Effector memory CD4-positive, alpha-beta T cell (primary cell): Measurements from ENCODE around the gene IL6R.
A peak's percentile ranks its signal among the peaks of the same experiment; 100 is the strongest.

Source experiments
- DNase-seq, 3 donors: peaks; one replicate each; pipeline ENCODE4 v3.0.0-alpha.2; 2020
- H3K27ac ChIP-seq: 2 replicates; pipeline ENCODE4 v1.7.0; 2013; ENCODE audit warnings: mild to moderate bottlenecking, low read length, moderate library complexity; ENCODE audit not compliant: insufficient read depth, poor library complexity, severe bottlenecking
- H3K27me3 ChIP-seq: replicated peaks from 2 replicates; pipeline ENCODE4 v1.7.0; 2013; ENCODE audit warnings: mild to moderate bottlenecking, low read length; ENCODE audit not compliant: insufficient read depth, control insufficient read depth, poor library complexity, severe bottlenecking
- H3K36me3 ChIP-seq: 2 replicates; pipeline ENCODE4 v1.7.0; 2013; ENCODE audit warnings: mild to moderate bottlenecking, low read length, moderate library complexity; ENCODE audit not compliant: control insufficient read depth, insufficient read depth
- H3K4me1 ChIP-seq: 2 replicates; pipeline ENCODE4 v1.7.0; 2013; ENCODE audit warnings: low read length, mild to moderate bottlenecking; ENCODE audit not compliant: control insufficient read depth, insufficient read depth, poor library complexity, severe bottlenecking
- H3K4me3 ChIP-seq: 2 replicates; pipeline ENCODE4 v1.7.0; 2013; ENCODE audit warnings: low read length, low read depth, mild to moderate bottlenecking; ENCODE audit not compliant: insufficient read depth, poor library complexity, severe bottlenecking
- H3K9me3 ChIP-seq: 2 replicates; pipeline ENCODE4 v1.7.0; 2013; ENCODE audit warnings: mild to moderate bottlenecking, low read length, moderate library complexity; ENCODE audit not compliant: control insufficient read depth

The IL6R gene

GRCh38 chr1:154405747-154406571 is 816 bp downstream of the IL6R start:
- no peaks in the 10 kb centered on the region for H3K36me3 ChIP-seq
- peak; percentile 33 to 49 (median 34) for DNase-seq
- H3K9me3 ChIP-seq, result no peaks in the 10 kb centered on the region
- no peaks in the 10 kb centered on the region for H3K27me3 ChIP-seq
- H3K4me3 ChIP-seq, result peak overlapping the region; percentile 67
- peaks cover 67% of the 10 kb centered on the region for H3K4me1 ChIP-seq
- H3K27ac ChIP-seq, result peak overlapping the region; percentile 82

DNA sequence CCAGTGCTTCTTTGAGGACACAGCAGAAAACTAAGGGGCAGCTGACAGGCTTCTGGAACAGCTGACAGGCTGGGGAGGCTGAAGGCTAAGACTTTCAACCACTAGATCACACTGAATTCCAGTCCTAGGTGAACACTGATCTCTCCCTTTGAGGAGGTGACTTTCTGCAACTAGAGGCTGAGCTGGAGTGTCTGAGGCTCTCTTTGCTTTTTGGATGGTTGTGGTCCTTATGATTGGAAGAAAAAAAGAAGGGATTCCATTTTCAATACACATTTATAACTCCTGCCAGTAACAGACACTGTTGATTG is 1.4 kb downstream of the IL6R start:
- peak overlapping the region; percentile 82 for H3K27ac ChIP-seq
- no peak for DNase-seq
- peaks cover 3% of the 10 kb centered on the region for H3K36me3 ChIP-seq
- H3K4me1 ChIP-seq, result peaks cover 70% of the 10 kb centered on the region
- H3K27me3 ChIP-seq, result no peaks in the 10 kb centered on the region
- peak overlapping the region; percentile 67 for H3K4me3 ChIP-seq
- H3K9me3 ChIP-seq, result no peaks in the 10 kb centered on the region

DNA sequence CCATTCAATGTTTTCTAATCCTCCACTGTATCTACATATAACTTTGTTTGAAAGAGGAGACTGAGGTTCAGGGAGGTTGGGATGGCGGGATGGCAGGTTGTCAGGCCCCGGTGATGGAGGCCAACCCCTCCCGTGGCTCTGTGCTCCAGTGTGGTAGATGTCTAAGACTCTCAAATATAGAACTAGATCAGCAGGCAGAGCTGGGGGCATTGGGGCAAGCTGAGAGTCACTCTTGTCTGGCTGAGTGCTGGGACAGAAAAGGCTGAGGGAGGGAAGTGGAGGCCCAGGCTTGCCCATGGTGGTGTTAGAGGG is 1.7 kb downstream of the IL6R start:
- peaks cover 68% of the 10 kb centered on the region for H3K4me1 ChIP-seq

DNA sequence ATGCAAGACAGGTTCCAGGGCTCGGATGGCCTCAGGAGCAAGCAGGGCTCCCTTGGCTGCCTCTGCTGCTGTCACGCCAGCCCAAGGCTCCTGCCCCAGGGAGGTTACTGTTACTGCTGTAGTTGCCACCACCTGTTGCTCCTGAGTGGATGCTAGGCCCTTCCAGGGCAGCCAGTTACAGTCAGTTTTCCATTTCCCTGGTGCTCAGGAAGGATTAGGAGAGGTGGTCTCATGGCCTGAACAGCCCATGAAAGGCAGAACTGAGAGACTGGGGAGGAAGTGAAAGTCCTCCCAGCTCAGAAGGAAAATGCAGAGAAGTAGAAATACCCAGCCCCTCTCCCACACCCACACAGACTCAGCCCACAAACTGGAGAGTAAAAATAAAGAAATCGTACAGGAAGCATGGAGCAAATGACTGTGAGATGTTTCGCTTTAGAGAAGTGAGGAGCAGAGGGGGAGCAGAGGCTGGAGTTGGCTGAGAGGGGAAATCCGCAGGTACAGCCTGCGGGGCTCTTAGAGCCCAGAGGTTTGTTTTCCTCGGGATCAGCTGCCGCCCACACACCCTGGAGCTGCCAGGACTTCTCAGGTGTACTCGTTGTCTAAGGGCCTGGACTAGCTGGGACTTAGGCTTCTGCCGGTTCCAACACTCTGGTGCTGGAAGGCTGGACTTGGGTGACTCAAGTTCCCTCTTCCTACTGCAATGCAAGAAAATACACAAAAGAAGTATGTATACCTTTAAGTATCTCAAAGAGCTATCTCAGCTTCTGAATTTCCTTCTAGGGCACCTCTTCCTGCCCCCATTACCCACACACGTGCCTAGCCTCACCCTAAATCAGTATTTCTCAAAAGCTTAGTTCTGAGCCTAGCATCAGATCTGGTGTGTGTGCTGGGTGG is 2.3 kb downstream of the IL6R start:
- H3K36me3 ChIP-seq, result peaks cover 3% of the 10 kb centered on the region
- no peaks in the 10 kb centered on the region for H3K27me3 ChIP-seq
- DNase-seq, result no peak
- H3K27ac ChIP-seq, result peak overlapping the region; percentile 82
- H3K4me1 ChIP-seq, result peaks cover 63% of the 10 kb centered on the region
- H3K9me3 ChIP-seq, result no peaks in the 10 kb centered on the region
- peak overlapping the region; percentile 67 for H3K4me3 ChIP-seq

More for the DNA sequence above, 1.7 kb downstream of the IL6R start:
- DNase-seq, result no peak
- Histone ChIP-seq H3K9me3 (no peaks in the 10 kb centered on the region), H3K4me3 (peak overlapping the region; percentile 67), H3K36me3 (peaks cover 3% of the 10 kb centered on the region), H3K27me3 (no peaks in the 10 kb centered on the region), H3K27ac (peak overlapping the region; percentile 82)

DNA sequence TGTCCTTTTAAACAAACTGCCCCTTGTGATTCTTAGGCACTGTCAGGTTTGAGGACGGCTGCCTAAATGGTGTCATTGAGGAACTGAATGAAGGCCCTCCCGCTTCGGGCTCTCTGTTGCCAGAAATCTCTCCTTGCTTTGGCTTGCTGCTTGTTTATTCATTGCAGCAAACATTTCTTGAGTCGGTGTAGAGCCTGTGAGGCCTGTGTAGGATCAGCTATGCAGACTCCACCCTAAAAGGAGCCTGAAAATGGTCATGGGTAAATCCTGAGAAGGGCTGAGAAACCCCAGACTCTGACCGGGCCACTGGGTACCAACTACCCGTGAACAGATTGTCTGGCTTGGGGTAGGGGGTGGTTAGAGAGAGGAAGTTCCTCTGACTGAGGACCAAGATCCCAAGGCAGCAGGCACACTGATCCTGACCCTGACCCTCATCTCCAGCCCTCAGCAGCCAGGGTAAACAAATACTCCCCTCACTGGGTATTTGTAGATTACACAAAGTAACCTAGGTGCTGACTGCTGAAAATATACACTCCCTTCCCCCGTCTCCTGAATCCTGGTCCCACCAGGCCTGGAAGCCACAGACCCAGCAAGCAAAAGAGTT is 3.1 kb downstream of the IL6R start:
- H3K4me1 ChIP-seq, result peaks cover 55% of the 10 kb centered on the region
- H3K36me3 ChIP-seq, result peaks cover 3% of the 10 kb centered on the region
- H3K4me3 ChIP-seq, result peak overlapping the region; percentile 67
- peak overlapping the region; percentile 82 for H3K27ac ChIP-seq
- H3K27me3 ChIP-seq, result no peaks in the 10 kb centered on the region
- no peaks in the 10 kb centered on the region for H3K9me3 ChIP-seq
- no peak for DNase-seq

DNA sequence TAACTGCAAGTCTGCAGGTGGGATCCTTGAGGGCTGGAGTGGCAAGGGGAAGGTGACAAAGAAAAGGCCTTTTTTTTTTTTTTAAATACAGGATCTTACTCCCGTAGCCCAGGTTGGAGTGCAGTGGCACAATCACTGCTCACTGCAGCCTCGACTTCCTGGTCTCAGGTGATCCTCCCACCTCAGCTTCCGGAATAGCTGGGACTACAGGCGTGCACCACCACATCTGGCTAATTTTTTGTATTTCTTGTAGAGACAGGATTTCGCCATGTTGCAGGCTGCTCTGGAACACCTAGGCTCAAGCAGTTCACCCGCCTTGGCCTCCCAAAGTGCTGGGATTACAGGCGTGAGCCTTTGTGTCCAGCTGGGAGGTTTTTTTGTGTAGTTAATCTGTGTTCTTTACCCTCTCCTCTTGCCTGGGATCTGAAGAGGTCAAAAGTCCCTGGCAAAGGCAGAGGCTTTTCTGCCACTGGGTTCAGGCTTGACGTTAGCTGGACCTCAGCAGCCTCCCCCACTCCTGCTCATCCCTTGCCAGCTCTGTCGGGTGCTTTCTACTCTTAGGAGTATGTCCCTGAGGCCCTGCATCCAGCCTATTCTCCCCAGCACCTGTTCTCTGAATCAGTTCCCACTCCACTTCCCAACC is 5.2 kb downstream of the IL6R start:
- peaks cover 8% of the 10 kb centered on the region for H3K36me3 ChIP-seq
- H3K27ac ChIP-seq, result peak overlapping the region; percentile 82
- H3K9me3 ChIP-seq, result no peaks in the 10 kb centered on the region
- peak in 2 of 3 donors; percentile 32 to 41 for DNase-seq
- no peaks in the 10 kb centered on the region for H3K27me3 ChIP-seq
- peak overlapping the region; percentile 19 for H3K4me3 ChIP-seq
- H3K4me1 ChIP-seq, result peaks cover 55% of the 10 kb centered on the region

GRCh38 chr1:154411525-154411924 is 6.4 kb downstream of the IL6R start:
- Histone ChIP-seq H3K36me3 (peaks cover 8% of the 10 kb centered on the region), H3K27ac (peak overlapping the region; percentile 82), H3K9me3 (no peaks in the 10 kb centered on the region), H3K4me1 (peaks cover 55% of the 10 kb centered on the region), H3K4me3 (no peak overlapping the region), H3K27me3 (no peaks in the 10 kb centered on the region)
- DNase-seq, result no peak

- Histone ChIP-seq H3K36me3 (peaks cover 8% of the 10 kb centered on the region), H3K4me1 (peaks cover 62% of the 10 kb centered on the region), H3K4me3 (no peak overlapping the region), H3K27ac (peak overlapping the region; percentile 16), H3K27me3 (no peaks in the 10 kb centered on the region), H3K9me3 (no peaks in the 10 kb centered on the region)
- DNase-seq, result no peak
Measured at GRCh38 chr1:154413177-154413783, 8.1 kb downstream of the IL6R start.

GRCh38 chr1:154414606-154415005 is 9.5 kb downstream of the IL6R start:
- Histone ChIP-seq H3K27me3 (no peaks in the 10 kb centered on the region), H3K9me3 (no peaks in the 10 kb centered on the region), H3K4me1 (peaks cover 62% of the 10 kb centered on the region), H3K4me3 (no peak overlapping the region), H3K27ac (peak overlapping the region; percentile 43), H3K36me3 (peaks cover 8% of the 10 kb centered on the region)
- DNase-seq, result no peak
